Pulmonary artery endothelial cell (primary cell): Measurements from ENCODE around the gene RELL1. TPM values are rescaled to one million over a fixed set of nuclear protein-coding genes. Genes with fewer than 3 reads are reported as not detected.
"Not testable (repeated sequence)": the region's sequence is repeated elsewhere in the genome, so short reads cannot be mapped to it uniquely, and the experiment has no call there.

ENCODE experiments used
- DNase-seq: peaks from one replicate; pipeline ENCODE4 v3.0.0-alpha.2; 2011; ENCODE audit warnings: low read depth, low spot score
- total RNA-seq: library from RNA; depleted of rRNA; stranded (reverse); fragments of >200 nt; gene quantifications from 2 replicates; pipeline ENCODE4 v1.2.3, GENCODE V29; 2014

The RELL1 gene
- total RNA-seq, 1 donor from 2014 or later: 231 TPM

DNA sequence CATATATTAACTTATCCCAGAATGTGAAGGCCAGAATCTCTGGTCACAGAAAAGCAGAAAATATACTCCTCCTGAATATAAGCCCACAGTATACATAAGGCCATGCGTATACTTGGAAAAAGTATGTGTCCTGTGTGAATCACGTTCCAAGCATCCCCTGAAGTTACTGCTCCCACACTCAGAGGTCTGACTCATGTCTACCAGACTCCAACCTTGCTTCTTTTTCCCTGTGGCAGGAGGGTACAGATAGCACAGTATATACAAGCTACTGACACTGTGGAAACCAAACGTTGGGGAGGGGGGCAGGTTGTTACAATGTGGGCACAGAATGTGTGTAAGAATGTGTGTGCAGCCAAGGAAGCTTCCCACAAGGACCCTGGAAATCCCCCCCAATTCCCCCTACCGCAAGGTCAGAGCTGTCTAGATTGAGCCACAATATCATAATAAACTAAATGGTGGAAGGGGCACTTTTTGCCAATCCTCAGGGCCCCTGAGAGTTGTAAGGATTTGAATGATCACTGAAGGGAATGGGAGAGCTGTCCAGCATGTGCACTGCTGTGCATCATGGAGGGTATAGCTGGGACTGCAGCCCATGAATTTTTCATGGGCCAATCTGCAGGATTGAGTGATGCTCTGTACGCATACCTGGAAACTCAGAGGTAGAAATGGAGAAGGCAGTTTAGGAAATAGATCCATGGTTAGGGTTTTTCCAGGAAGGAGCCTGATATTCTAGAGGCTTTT, 7.4 kb upstream of the RELL1 start:
- DNase-seq: no peak

DNA sequence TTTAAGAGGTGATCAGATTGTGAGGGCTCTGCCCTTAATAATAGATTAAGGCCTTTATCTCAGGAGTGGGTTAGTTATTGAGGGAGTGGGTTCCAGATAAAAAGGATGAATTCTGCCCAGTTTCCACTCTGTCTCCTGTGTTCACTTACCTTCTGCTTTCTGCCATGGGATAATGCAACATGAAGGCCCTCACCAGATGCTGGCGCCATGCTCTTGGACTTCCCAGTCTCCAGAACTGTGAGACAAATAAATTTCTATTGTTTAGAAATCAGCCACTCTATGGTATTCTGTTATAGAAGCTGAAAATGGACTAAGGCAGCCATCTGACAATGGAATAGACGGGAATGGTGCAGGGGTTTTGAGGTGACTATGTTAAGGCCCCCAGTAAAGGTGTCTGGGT, 6.9 kb upstream of the RELL1 start:
- DNase-seq: no peak

DNA sequence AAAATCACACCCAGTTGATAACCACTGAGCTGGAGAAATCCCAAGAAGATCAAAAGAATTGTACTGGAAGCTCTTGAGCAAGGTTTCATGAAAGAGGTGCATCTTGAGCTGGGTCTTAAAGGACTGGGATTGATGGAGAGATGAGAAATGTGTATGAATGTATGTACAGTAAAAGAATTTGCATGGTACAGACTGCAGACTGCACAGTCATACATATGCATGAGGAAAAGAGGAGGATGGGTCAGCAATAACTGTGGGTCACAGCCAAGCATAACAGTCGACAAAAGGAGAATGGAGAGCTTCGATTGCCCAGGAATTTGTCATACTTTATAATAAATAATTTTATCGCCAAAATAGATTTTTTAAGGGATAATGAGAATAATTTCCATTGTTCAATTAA, 4.8 kb upstream of the RELL1 start:
- no peak for DNase-seq

DNA sequence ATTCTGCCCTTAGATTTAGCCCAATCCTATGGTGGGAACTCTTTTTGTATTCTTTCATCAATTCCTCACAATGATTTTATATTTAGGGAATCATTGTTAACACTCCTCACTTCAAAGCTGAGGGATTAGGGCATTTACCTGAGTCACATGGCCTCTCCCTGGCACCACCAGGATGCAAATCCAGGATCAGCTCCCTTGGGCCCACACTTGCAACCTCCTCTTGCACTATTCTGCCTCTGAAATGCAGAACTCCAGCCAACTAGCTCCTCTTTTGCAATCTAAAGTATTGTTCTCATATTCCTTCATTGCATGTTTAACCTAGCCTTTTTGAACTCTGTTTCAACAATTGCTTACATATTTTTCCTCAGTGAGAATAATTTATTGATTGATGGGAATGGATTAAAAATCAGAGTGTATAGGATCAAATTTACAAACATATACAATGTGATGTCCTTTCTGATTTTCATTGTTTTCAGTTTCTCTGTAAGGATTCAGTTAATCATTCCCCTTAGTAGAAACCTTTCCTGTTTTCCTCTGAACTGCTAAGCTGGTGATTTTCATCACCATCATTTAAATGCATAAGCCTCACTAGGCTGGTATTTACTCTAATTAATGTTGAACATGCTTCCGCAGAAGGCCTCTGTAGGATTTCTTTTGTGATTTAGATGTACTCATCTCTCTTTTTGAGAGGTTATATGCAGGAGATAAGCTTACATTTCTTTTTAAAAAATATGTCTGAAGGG, 3.3 kb upstream of the RELL1 start:
- no peak for DNase-seq

DNA sequence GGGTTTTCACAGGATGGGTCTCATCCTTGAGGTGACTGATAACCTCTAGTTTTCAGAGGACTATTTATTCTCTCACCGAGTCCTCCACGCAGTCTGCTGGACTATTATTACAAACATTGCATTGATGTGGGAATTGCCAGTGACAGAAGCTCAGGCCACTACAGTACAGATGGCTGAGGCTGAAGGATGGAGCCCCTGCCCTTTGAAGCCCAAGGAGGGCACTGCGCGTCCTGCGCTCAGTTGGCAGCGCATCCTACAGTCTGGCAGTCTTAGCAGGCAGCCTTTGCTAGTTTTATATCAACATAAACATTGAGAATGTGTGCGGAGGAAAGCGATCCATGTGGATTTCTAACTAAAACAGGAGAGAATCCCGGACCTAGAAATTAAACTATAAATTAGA, 1.5 kb upstream of the RELL1 start:
- no peak for DNase-seq

DNA sequence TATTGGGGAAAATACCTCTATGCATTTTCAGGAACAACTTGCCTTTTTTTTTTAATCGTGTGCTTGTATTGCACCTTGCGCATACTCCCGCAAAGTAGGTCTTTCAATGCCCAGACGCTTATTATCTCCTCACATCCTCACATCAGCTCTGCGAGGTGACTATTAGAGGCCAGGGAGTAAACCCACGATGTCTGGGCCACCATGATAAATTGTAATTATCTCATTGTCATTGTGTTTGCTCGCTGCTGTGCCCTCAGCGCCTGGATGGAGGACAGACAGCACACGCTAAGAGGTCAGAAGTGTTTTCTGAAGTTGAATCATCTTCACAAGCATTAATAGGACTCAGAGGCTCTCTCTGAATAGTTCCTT, 1.0 kb upstream of the RELL1 start:
- no peak for DNase-seq

DNA sequence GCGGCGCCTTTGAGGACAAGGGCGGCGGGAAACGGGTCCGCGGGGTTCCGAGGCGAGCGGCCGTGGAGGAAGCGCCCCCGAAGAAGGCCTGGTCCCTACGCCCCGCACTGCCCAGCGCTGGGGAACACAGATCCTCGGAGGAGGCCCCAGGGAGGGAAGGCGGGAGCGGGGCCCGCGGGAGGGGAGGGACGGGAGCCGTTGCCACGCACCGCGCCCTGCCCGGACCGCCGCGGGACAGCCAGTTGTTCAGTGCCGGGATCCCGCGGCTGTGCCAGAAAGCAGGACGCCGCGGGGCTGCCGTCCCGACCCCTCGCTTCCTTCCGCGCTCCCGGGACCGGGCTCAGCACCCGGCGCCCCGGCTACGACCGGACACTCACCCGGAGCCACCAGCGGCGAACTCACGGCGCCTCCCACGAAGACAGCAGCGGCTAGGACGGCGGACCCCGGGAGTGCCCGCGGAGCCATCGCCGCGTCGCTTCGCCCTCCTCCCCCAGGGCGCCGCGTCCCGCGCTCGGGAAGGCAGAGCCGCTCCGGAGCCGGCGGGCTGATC, 278 bp downstream of the RELL1 start:
- DNase-seq: no peak

DNA sequence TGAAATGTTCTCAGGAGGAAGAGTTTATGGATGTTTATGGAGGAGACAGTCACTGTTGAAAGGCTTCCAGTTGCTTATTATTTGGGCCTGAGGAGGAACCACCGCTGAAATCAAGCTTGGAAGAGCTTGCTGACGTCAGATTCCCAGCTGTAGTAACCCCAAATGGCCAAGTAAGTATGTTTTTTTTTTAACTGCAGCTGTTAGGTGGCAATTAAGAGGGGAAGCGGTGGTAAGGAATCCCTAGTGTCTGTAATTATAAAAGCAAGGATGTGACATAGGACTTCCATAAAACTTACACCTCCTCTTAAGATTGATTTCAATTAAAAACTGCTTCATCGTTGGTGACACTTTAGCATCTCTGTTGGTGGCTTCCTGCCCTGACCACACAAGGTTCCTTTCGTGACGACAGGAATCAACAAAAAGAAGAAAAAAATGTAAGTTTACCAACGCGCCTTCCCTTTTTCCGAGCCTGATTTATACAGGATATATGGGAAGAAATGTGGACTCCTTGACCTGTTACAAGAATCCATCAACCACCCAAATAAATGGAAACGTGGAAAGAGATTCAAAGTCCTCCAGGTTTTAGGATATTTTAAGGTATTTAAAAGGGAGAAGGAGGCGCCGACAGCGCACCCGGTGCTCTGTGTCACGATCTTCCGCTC, 884 bp downstream of the RELL1 start:
- no peak for DNase-seq

DNA sequence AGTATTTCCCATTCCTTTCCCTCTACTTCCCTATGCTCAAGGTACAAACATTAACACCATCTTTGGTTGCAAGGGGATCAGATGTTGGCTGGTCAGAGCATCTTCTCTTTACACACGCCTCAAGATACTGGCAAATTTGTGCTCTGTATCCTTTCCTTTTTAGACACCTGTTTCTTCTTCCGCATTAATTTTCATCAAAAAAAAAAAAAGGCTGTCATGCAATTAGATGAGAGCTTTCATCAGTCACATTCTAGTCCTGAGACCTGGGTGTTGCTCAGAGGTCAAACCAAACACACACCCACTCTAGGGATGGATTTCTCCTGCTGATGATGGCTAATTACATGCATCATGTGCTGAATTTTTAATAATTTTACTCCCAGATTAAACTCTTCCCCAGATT, 2.0 kb downstream of the RELL1 start:
- DNase-seq: no peak

DNA sequence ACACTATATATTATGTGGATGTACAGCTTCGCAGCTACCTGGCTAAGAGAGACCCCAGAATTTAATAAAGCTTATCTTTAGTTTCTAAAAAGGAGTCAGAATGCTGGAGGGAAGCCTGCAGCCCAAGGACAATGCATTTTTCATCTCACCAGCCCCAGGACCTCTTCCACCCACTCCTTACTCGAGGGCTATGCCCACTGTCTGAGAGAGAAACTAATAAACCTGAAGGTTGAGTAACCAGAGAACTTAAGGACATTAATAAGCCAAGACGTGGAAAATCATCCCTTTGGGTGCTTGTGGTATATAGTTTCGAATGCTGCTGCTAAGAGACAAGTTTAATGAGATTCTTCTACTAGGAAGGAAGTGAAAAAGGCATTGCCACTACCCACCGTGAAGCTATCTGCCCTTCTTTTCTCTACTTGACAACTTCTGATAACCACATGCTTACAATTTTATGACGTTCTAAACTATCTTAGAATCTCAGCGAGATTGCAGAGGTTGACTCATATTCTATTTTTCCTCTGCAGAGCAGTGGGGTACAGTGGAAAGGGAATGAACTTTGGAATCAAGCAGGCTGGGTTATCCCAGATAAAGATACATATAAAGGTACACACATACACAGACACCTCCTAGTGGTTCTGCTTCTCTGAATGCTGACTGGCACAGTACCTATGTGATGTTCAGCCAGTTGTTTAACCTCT, 3.3 kb downstream of the RELL1 start:
- DNase-seq: no peak

DNA sequence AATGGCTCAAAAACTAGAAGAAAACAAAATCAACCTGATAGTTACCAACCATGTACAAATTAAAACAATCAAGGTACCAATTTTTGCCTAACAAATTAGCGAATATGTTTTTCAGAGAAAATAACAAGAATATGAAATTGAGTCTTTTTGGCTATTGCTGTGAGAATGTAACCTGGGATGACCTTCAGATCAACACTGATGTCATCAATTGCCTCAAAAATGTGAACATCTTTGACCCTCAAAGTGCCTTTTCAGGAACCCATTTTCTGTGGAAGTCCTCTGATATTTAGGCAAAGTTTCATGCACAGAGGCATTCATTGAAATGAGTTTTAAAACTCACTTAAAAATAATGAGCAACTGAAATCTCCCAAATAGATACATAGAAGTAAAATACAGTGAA, 6.1 kb downstream of the RELL1 start:
- no peak for DNase-seq

DNA sequence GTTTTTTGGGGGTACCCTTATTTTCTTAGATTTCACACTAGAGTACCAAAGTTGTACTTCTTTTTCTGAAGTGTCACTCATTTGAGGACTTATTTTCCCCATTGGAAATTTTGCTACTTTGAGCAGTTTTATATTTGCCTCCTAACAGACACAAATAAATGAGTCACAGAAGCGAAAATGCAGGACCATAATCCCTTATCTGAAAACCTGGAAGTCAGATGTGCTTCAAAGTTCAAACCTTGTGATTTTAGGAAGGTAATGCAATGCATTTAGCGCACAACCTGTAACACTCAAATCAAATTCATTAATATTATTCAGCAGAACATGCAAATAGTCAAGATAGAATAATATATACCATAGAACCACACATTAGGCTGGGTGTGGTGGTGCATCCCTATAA, 6.9 kb downstream of the RELL1 start:
- DNase-seq: no peak

DNA sequence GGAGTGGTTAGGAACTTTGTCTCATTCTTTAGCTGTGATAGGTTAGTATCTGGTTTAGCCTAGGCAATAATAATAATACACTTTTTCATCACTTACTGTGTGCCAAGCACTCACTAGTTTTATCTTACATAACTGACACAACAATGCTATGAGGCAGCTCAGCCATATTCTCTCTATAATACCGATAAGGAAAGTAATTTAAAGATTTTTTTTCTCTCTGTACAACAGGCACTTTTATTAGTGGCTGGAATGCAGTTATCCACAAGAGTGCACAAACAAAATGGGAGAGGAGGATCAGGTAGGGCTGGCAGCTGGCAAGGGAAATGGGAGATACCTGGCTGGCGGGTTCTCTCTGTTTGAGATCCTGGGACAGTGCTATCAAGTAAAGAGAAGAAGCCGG, 7.6 kb downstream of the RELL1 start:
- DNase-seq: no peak

DNA sequence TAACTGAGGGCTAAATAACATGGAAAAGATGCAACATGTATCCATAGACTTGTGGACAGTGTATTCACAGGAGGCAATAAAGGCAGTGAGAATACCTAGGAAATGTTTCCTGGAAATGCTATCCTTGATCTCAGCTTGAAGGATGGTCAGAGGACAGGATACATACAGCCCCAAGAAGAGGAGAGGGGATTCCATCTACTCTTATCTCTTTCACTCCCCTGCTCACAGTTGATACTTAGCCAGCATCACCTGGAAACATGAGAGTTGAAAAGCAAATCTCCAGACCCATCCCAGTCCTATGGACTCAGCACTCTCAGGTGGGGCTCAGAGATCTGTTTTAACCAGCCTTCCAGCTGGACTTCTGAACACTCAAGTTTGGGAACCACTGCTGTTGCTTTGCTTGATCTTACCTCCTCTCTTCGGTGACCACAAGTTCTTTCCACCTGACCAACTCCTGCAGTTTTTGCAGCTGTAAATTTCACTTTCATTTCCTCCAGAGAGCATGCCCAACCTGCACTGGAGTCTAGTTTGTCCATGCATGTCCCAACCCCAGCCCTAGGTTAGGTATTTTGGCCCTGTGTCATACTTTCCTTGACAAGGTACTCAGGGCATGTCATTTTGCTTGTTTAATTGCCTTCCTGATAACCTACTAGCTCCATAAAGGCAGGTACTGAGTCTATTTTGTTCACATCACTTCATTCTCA, 10.4 kb downstream of the RELL1 start:
- no peak for DNase-seq

DNA sequence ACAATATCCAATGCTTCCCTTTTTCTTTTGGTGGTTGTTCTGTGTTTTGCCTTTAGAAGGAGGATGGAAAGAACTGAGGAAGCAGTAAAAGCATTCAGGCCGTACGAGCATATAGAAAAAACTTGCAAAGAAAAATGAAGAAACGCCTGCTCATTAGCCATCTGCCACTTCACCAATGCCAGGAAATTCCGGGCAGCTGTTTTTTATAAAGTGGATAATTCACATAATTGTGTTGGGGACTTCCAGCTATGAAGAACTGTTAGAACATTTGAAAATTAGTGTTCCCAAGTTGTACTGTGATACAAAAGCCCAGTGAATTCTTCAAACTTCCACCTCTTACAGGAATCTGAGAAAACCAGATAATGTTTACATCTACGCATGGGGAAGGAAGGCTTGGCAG, 11.7 kb downstream of the RELL1 start:
- no peak for DNase-seq

DNA sequence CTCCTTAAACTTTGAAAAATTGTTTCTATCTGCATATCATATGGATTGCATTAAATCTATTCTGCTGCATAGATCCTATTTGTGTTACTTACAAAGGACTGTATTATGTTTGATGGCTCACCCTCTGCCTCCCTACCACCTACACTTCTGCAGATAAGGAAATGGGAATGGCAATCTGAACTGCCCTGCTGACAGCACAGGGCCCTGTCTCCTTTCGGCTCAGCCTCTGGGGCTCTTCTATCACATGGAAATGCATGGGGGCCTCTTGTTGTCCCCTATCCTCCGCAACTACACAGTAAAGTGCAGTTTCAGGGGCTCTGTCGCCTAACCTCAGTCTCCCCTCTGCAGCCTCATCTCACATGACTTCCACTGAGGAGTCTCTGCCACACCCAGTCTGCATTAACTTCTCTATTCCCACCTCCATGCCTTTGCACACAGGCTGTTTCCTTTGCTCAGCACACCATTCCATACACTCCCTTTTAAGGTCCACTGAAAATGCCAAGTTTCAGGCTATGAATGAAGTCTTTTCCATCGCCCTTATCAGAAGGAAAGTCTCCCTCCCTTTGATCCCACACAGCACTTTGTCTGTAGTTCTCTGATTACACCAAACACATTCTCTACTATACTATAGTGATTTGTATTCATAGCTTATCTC, 12.5 kb downstream of the RELL1 start:
- DNase-seq: no peak

DNA sequence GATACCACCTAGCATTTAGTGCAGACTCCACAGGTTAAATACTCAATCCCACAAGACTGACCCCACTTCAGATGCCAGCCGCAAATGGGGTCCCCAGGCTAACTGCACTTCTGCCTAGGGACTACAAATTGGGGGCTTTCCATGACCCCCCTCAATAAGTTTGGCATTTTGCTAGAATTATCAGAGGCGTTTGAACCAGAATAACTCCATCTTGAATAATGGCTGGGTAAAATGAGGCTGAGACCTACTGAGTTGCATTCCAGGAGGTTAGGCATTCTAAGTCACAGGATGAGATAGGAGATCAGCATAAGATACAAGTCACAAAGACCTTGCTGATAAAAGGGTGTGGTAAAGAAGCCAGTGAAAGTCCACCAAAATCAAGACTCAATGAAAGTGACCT, 15.1 kb downstream of the RELL1 start:
- no peak for DNase-seq

DNA sequence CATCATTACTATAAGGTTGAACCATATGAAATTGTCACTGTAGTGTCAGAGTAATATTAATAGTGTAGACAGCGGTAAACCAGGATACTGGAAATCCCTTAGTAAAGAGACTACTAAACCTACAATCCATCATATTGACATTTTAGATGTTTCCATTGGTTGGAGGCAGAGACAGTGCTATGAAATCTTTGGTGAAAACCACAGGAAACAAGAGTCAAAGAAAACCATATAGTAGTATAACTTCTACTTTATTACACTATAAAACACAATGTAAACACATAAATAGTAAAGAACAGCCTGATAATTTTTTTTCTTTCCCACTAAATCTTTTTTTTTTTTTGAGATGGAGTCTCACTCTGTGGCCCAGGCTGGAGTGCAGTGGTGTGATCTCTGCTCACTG, 15.9 kb downstream of the RELL1 start:
- DNase-seq: no peak

DNA sequence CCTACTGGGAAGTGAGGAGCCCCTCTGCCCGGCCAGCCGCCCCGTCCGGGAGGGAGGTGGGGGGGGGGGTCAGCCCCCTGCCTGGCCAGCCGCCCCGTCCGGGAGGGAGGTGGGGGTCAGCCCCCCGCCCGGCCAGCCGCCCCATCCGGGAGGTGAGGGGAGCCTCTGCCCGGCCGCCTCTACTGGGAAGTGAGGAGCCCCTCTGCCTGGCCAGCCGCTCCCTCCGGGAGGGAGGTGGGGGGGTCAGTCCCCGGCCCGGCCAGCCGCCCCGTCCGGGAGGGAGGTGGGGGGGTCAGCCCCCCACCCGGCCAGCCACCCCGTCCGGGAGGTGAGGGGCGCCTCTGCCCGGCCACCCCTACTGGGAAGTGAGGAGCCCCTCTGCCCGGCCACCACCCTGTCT, 17.1 kb downstream of the RELL1 start:
- DNase-seq: not testable (repeated sequence)

DNA sequence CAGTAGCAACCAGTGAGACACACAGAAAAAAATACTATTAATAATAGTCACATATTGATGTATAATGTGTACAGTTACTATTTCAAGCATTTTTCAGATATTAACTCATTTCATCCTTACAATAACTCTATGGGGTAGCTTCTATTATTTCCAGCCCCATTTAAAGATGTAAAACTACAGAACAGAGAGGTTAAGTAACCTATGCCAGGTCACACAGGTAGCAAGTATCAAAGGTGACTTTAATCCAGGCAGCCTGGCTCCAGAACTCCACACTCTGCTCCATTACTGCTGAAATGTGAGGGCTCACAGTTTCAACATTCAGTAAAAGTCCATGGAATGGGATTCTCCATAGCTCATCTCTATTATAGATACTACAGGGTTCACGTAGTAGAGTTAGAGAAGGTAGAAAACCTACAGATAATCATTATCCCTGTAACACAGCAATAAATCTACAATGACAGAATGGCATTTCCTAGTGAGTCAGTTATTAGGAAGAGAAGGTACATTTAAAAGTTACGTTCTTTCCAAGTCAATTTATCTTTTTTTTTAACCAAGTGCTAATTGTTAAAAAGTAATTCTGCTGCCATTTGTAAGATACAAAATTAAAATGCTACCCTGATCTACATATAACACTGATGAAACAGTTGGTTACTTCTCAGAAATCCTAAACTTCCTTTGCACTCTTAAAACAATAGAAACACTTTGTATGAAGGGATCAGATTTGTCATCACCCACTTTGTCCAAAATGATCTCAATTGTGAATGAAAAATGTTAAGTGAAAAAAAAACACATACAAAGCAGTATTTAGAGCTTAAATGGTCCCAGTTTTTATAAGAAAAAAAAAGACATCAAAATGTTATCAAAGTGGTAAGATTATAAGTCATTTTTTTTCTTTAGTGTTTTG, 18.7 kb downstream of the RELL1 start:
- no peak for DNase-seq
